T-helper 1 cell (primary cell): Measurements from ENCODE around the gene PRDX3.

Experiments used
- DNase-seq, 5 donors: peaks; one replicate each; pipeline ENCODE4 v3.0.0-alpha.2; 2012 to 2020

Gene PRDX3

DNA sequence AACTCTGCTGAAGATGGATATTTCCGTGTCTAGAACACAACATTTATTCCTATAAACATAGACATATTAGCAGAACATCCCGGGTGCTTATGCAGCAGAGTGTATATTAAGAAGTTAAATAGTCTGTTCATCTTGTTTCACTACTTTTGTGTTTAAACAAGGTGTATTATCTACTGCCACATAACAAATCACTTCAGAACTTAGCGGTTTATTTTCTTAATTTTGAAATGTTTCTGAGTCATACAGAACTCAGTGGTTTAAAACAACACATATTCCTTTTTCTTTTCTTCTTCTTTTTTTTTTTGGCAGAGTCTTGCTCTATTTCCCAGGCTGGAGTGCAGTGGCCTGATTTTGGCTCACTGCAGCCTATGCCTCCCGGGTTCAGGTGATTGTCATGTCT, 48.9 kb downstream of the PRDX3 start:
- DNase-seq: no peak

GRCh38 chr10:119125942-119126341, 52.7 kb downstream of the PRDX3 start:
- no peak for DNase-seq

DNA sequence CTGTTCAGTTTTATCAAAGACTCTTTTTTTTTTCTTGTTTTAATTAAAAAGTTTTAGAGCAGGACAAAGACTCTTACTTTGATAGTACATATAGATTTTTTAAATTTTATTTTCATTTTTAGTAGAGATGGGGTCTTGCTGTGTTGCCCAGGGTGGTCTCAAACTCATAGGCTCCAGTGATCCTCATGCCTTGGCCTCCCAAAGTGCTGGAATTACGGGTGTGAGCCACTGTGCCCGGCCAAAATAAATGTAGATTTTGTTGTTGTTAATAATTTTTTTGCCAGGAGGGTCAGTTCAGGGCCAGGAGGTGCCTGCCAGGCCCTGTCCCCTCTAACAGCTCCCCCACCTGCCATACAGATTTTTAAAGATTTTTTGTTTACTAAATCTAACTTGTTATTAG, 57.7 kb downstream of the PRDX3 start:
- DNase-seq: no peak

DNA sequence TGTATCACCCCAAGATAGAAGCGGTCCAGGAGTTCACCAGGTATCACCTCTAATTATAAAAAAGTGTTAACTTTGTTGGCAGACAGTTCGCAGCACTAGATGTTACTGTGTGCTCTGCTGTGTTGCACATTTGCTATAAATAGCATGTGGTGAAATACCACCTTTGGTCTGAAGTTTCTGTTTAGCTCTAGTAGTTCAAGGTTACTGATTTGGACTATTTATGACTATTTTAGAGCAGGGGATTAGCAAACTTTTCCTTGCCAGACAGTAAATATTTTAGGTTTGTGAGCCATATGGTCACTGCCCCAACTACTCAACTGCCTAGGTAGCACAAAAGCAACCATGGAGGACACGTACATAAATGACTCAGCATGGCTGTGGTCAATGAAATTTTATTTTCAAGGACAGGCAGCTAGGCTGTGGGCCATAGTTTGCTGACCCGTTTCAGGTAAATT, 58.2 kb downstream of the PRDX3 start:
- no peak for DNase-seq

DNA sequence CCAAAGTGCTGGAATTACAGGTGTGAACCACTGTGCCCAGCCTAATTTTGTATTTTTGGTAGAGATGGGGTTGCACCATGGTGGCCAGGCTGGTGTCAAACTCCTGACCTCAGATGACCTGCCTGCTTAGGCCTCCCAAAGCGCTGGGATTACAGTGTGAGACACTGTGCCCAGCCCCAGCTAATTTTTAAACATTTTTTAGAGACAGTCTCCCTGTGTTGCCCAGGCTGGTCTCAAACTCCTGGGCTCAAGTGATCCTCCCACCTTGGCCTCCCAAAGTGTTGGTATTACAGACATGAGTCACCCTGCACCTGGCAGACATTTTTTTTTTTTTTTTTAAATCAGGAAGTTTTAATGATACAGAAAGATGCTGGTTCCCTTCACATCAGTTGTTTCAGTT, 59.2 kb downstream of the PRDX3 start:
- no peak for DNase-seq

DNA sequence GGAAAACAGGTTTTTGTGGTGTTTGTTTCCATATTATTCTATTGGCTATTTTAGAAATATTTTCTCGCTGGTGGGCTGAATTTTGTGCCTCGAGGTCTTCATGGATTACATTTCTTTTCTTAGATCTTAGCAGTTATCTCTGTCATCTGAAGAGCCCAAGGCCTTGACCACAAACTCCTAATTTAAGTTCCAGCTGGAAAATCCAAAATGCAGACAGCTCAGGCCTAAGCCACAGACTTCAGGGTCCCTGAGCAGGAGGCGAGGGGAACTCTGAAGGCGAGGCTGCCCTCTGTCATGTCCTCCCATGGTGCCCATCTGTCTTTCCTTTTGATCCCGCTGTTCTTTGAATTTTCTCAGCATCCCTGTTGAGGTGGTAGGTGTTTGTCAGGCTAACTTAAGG, 60.4 kb downstream of the PRDX3 start:
- DNase-seq: no peak
